GM23248 (cell line): ENCODE measurements around the gene RNASEH2B.

Experiments
- EZH2 ChIP-seq: fragments of 200-600 bp; sonication (generic); IDR thresholded peaks from 2 replicates; pipeline ENCODE4 v1.6.1; 2018; ENCODE audit warnings: antibody characterized with exemption, mild to moderate bottlenecking; ENCODE audit not compliant: insufficient read depth, poor library complexity, severe bottlenecking
- EZH2phosphoT487 ChIP-seq: fragments of 200-600 bp; sonication (generic); IDR thresholded peaks from 2 replicates; pipeline ENCODE4 v1.6.1; 2018; ENCODE audit warnings: antibody characterized with exemption, moderate library complexity, mild to moderate bottlenecking, low read depth; ENCODE audit not compliant: insufficient read depth

- TF ChIP-seq EZH2 (no peak), EZH2phosphoT487 (no peak)
Observed at GRCh38 chr13:50889317-50889716, 20.3 kb upstream of the RNASEH2B start.
